Lower leg skin (tissue), 4 donors: ENCODE data around the gene FN1. TPM values are rescaled to one million over a fixed set of nuclear protein-coding genes. Genes with fewer than 3 reads are reported as not detected.
"Not testable (repeated sequence)": the region's sequence is repeated elsewhere in the genome, so short reads cannot be mapped to it uniquely, and the experiment has no call there.

ENCODE experiments used
- DNase-seq, 2 donors: peaks; one replicate each; pipeline ENCODE4 v3.0.0-alpha.2; 2019; ENCODE audit warnings: low spot score in 2 of 2
- H3K4me3 ChIP-seq: fragments of 200-600 bp; sonication (generic); 2 replicates; pipeline ENCODE4 v1.5.1; 2017; ENCODE audit warnings: mild to moderate bottlenecking, low read depth; ENCODE audit not compliant: poor library complexity, severe bottlenecking
- CTCF ChIP-seq, 3 donors: fragments of 450-650 bp; IDR thresholded peaks; one replicate each; pipeline ENCODE4 v1.5.1; 2016; ENCODE audit warnings: antibody characterized with exemption in 3 of 3, mild to moderate bottlenecking in 3 of 3, moderate library complexity in 2 of 3
- POLR2A ChIP-seq, 2 donors: fragments of 450-650 bp; IDR thresholded peaks; one replicate each; pipeline ENCODE4 v1.6.1; 2016 to 2017; ENCODE audit warnings: antibody characterized with exemption in 2 of 2, mild to moderate bottlenecking in 1 of 2, moderate library complexity in 1 of 2
- WGBS, 2 donors: methylation state at CpG; one replicate each; pipeline ENCODE4 v1.1.5; 2018; 5-methylcytosine and 5-hydroxymethylcytosine counted together
- intact Hi-C: fragments of 100-400 bp; cut with DNase I; formaldehyde crosslinking; loops from one replicate; pipeline ENCODE4 v1.15.0; 2023; ENCODE audit warnings: low total_unique reads
- total RNA-seq, 4 donors: library from RNA; depleted of rRNA; stranded (reverse); fragments of >200 nt; gene quantifications; one replicate each; pipeline ENCODE4 v1.1.0, GENCODE V29; 2016

Gene FN1
- total RNA-seq, 4 donors from 2014 or later: 38.2 to 149 (median 52.8) TPM

GRCh38 chr2:215409331-215410127 lies 26.3 kb downstream of the FN1 start:
- no peak for DNase-seq
- intact Hi-C loops: no loop called here

GRCh38 chr2:215408441-215408840 lies 27.4 kb downstream of the FN1 start:
- H3K4me3 ChIP-seq, intact Hi-C loops, DNase-seq: not testable (repeated sequence)
- WGBS, 2 donors: 92 to 94% methylated on average over 7 of the region's 7 CpGs

More at GRCh38 chr2:215409331-215410127, 26.3 kb downstream of the FN1 start:
- TF ChIP-seq POLR2A (IDR thresholded peaks at IDR 0.05): no peak
- H3K4me3 ChIP-seq: no peak overlapping the region
- 91% methylated on average over 18 of the region's 18 CpGs for WGBS, 2 donors

- 77 to 85% methylated on average over 9 to 10 of the region's 10 CpGs for WGBS, 2 donors
- no peak overlapping the region for H3K4me3 ChIP-seq
- TF ChIP-seq CTCF (IDR thresholded peaks at IDR 0.05) (no peak), POLR2A (IDR thresholded peaks at IDR 0.05) (no peak)
- intact Hi-C loops: no loop called here
- DNase-seq: no peak
Observed at GRCh38 chr2:215407590-215408264, 28.1 kb downstream of the FN1 start.

- H3K4me3 ChIP-seq: no peak overlapping the region
- no peak for TF ChIP-seq POLR2A (IDR thresholded peaks at IDR 0.05)
- no peak for TF ChIP-seq CTCF (IDR thresholded peaks at IDR 0.05)
- intact Hi-C loops: no loop called here
- no peak for DNase-seq
- WGBS, 2 donors: 93 to 98% methylated on average over 3 of the region's 3 CpGs
Observed at GRCh38 chr2:215407061-215407460, 28.8 kb downstream of the FN1 start.

- intact Hi-C loops: no loop called here
- 89 to 92% methylated on average over 10 to 11 of the region's 11 CpGs for WGBS, 2 donors
- no peak overlapping the region for H3K4me3 ChIP-seq
- TF ChIP-seq CTCF (IDR thresholded peaks at IDR 0.05): no peak
- no peak for TF ChIP-seq POLR2A (IDR thresholded peaks at IDR 0.05)
- no peak for DNase-seq
Observed at GRCh38 chr2:215405722-215406581, 29.9 kb downstream of the FN1 start.

- 80 to 82% methylated on average over 8 of the region's 8 CpGs for WGBS, 2 donors
- intact Hi-C loops: no loop called here
- TF ChIP-seq POLR2A (IDR thresholded peaks at IDR 0.05) (no peak), CTCF (IDR thresholded peaks at IDR 0.05) (no peak)
- no peak overlapping the region for H3K4me3 ChIP-seq
- DNase-seq: no peak
Observed at GRCh38 chr2:215404348-215405012, 31.4 kb downstream of the FN1 start.
